OCI-LY7 (cell line): ENCODE measurements around the gene TNFAIP1. TPM values are rescaled to one million over a fixed set of nuclear protein-coding genes. Genes with fewer than 3 reads are reported as not detected.

Experiments
- BruUV-seq: library from RNA; stranded (reverse); fragments of 400-500 nt; replicated peaks from 2 replicates; lab custom pipeline; 2021; lab: Mats Ljungman, UMichigan
- CTCF ChIA-PET: fragments of 300-600 bp; sonication (Branson Sonifier 250); formaldehyde crosslinking; loops from one replicate; lab custom pipeline; 2022; ENCODE audit warnings: antibody characterized with exemption; ENCODE audit not compliant: unreplicated experiment; lab: Charles Lee
- POLR2A ChIA-PET: fragments of 300-600 bp; sonication (Branson Sonifier 250); formaldehyde crosslinking; loops from one replicate; lab custom pipeline; 2022; ENCODE audit warnings: antibody characterized with exemption; lab: Charles Lee
- DNase-seq: peaks from one replicate; pipeline ENCODE4 v3.0.0-alpha.2; 2015; ENCODE audit warnings: low spot score
- H2AFZ ChIP-seq: fragments of 200-600 bp; sonication (generic), shearing (Covaris generic); 2 replicates; pipeline ENCODE4 v1.6.1; 2014; ENCODE audit warnings: mild to moderate bottlenecking, antibody characterized with exemption, low read length, moderate library complexity
- H3K27ac ChIP-seq: fragments of 200-600 bp; sonication (generic); 2 replicates; pipeline ENCODE4 v1.5.1; 2014; ENCODE audit warnings: mixed run types, low read depth, mild to moderate bottlenecking, moderate library complexity, low read length, inconsistent platforms; ENCODE audit not compliant: poor library complexity, severe bottlenecking
- H3K36me3 ChIP-seq: fragments of 200-600 bp; sonication (generic); 2 replicates; pipeline ENCODE4 v1.6.1; 2014; ENCODE audit warnings: mild to moderate bottlenecking, antibody characterized with exemption, low read length, moderate library complexity, mixed read lengths; ENCODE audit not compliant: insufficient read depth
- H3K4me1 ChIP-seq: fragments of 200-600 bp; sonication (generic); 2 replicates; pipeline ENCODE4 v1.5.1; 2014; ENCODE audit warnings: mild to moderate bottlenecking, low read length; ENCODE audit not compliant: insufficient read depth, poor library complexity, severe bottlenecking
- H3K4me2 ChIP-seq: fragments of 200-600 bp; sonication (generic); 2 replicates; pipeline ENCODE4 v1.6.1; 2014; ENCODE audit warnings: mild to moderate bottlenecking, low read length
- H3K4me3 ChIP-seq: fragments of 200-600 bp; sonication (generic); 2 replicates; pipeline ENCODE4 v1.5.1; 2014; ENCODE audit warnings: mild to moderate bottlenecking, low read depth, low read length; ENCODE audit not compliant: poor library complexity, severe bottlenecking
- H3K79me2 ChIP-seq: fragments of 200-600 bp; sonication (generic); 2 replicates; pipeline ENCODE4 v1.6.1; 2016; ENCODE audit warnings: low read depth, mild to moderate bottlenecking, low read length, moderate library complexity, mixed read lengths; ENCODE audit not compliant: insufficient read depth
- H3K9me2 ChIP-seq: fragments of 200-600 bp; sonication (generic); 2 replicates; pipeline ENCODE4 v1.6.1; 2016; ENCODE audit warnings: mild to moderate bottlenecking, low read length, mixed read lengths; ENCODE audit not compliant: insufficient read depth
- H3K9me3 ChIP-seq: fragments of 200-600 bp; sonication (generic); 2 replicates; pipeline ENCODE4 v1.6.1; 2014; ENCODE audit warnings: mild to moderate bottlenecking, mixed run types, low read length, mixed read lengths
- H4K20me1 ChIP-seq: fragments of 200-600 bp; sonication (generic); 2 replicates; pipeline ENCODE4 v1.6.1; 2014; ENCODE audit warnings: mild to moderate bottlenecking, antibody characterized with exemption, low read length, moderate library complexity, mixed read lengths; ENCODE audit not compliant: insufficient read depth
- CTCF ChIP-seq: fragments of 200-600 bp; sonication (generic); conservative IDR thresholded peaks from 2 replicates; pipeline ENCODE4 v1.5.1; 2014; ENCODE audit warnings: mild to moderate bottlenecking, antibody characterized with exemption, low read length, moderate library complexity, mixed read lengths
- EZH2phosphoT487 ChIP-seq: fragments of 200-600 bp; sonication (generic); IDR thresholded peaks from 2 replicates; pipeline ENCODE4 v1.6.1; 2018; ENCODE audit warnings: low read depth, borderline replicate concordance, mild to moderate bottlenecking, mixed run types, antibody characterized with exemption, low read length, moderate library complexity, mixed read lengths
- intact Hi-C: fragments of 100-400 bp; cut with micrococcal nuclease; formaldehyde crosslinking; loops from one replicate; pipeline ENCODE4 v1.10.0; 2022; ENCODE audit not compliant: unreplicated experiment
- total RNA-seq, 2 experiments: library from RNA; depleted of rRNA in 1 of 2; stranded (reverse); fragments of >200 nt in 1 of 2; shearing (Covaris generic) in 1 of 2; gene quantifications; 2 replicates each; pipeline ENCODE4 v1.2.3, GENCODE V29; 2014 to 2022

TNFAIP1 gene
- total RNA-seq, 2 experiments from 2014 or later = 14.7 to 15.5 TPM

GRCh38 chr17:28364665-28365363 is 29.3 kb downstream of the TNFAIP1 start, which contains the start of gene SEBOX:
Gene SEBOX (minus strand): TSS chr17:28365199. CDS start chr17:28365151, 48 bp downstream.
- ChIA-PET CTCF (no interaction called here), POLR2A (interaction anchor here (0.6 kb wide), 1 partner anchor 22 kb away, joined by 3 read pairs; no protein-coding TSS in a partner anchor)
- Histone ChIP-seq H3K4me1 (no peaks in the 10 kb centered on the region), H3K36me3 (peaks cover 35% of the 10 kb centered on the region), H3K4me3 (no peak within 1 kb of the TSS), H3K79me2 (no peaks in the 10 kb centered on the region), H3K9me3 (no peaks in the 10 kb centered on the region), H3K27ac (no peak within 1 kb of the TSS), H3K9me2 (no peaks in the 10 kb centered on the region), H3K4me2 (no peak within 1 kb of the TSS), H2AFZ (no peak within 1 kb of the TSS), H4K20me1 (no peaks in the 10 kb centered on the region)
- no TSS peak for BruUV-seq
- DNase-seq = no peak
- TF ChIP-seq CTCF = no peak
- no peak for TF ChIP-seq EZH2phosphoT487
- intact Hi-C loops = no loop called here

- no peak overlapping the region for H2AFZ ChIP-seq
- H4K20me1 ChIP-seq = no peaks in the 10 kb centered on the region
- DNase-seq = no peak
- H3K9me2 ChIP-seq = no peaks in the 10 kb centered on the region
- H3K27ac ChIP-seq = no peak overlapping the region
- no peaks in the 10 kb centered on the region for H3K4me1 ChIP-seq
- POLR2A ChIA-PET = no interaction called here
- TF ChIP-seq CTCF (no peak), EZH2phosphoT487 (no peak)
- CTCF ChIA-PET = no interaction called here
- BruUV-seq = no TSS peak
- H3K36me3 ChIP-seq = peaks cover 30% of the 10 kb centered on the region
- no peaks in the 10 kb centered on the region for H3K79me2 ChIP-seq
- H3K9me3 ChIP-seq = no peaks in the 10 kb centered on the region
- intact Hi-C loops = no loop called here
- no peak overlapping the region for H3K4me3 ChIP-seq
- no peak overlapping the region for H3K4me2 ChIP-seq
These were observed 29.9 kb downstream of the TNFAIP1 start for GRCh38 chr17:28365487-28365886.

- TF ChIP-seq EZH2phosphoT487 (no peak), CTCF (peak; percentile 53)
- H3K9me3 ChIP-seq = no peaks in the 10 kb centered on the region
- H3K4me3 ChIP-seq = no peak overlapping the region
- no peaks in the 10 kb centered on the region for H3K79me2 ChIP-seq
- no TSS peak for BruUV-seq
- H3K4me2 ChIP-seq = no peak overlapping the region
- peaks cover 19% of the 10 kb centered on the region; the same call in 1 of the 2 replicates for H3K36me3 ChIP-seq
- H2AFZ ChIP-seq = no peak overlapping the region
- intact Hi-C loops = no loop called here
- peak; percentile 25 for DNase-seq
- H3K4me1 ChIP-seq = peaks cover 5% of the 10 kb centered on the region
- no peak overlapping the region for H3K27ac ChIP-seq
- no peaks in the 10 kb centered on the region for H3K9me2 ChIP-seq
- H4K20me1 ChIP-seq = no peaks in the 10 kb centered on the region
- POLR2A ChIA-PET = interaction anchor here (0.9 kb wide), 2 partner anchors 8 kb away, joined by 3 to 6 read pairs; no protein-coding TSS in a partner anchor
- CTCF ChIA-PET = no interaction called here
These were observed 31.0 kb downstream of the TNFAIP1 start for GRCh38 chr17:28366605-28367004.
